DND-41 (cell line): ENCODE data around the gene MKI67.
A peak's percentile ranks its signal among the peaks of the same experiment; 100 is the strongest.

Source experiments
- ATAC-seq: fragments of 200-7000 bp; cut with Tn5 transposase; 3 replicates; pipeline ENCODE4 v1.9.1; 2021; ENCODE audit warnings: low read depth; ENCODE audit not compliant: insufficient read depth
- DNase-seq: peaks from one replicate; pipeline ENCODE4 v3.0.0-alpha.2; 2020
- H2AFZ ChIP-seq: 2 replicates; pipeline ENCODE4 v1.6.0; 2012; ENCODE audit warnings: low read depth, low read length
- H3K27ac ChIP-seq: 2 replicates; pipeline ENCODE4 v1.5.1; 2012; ENCODE audit warnings: low read length, inconsistent platforms
- H3K27me3 ChIP-seq: fragments of 200-600 bp; sonication (generic); 2 replicates; pipeline ENCODE4 v1.6.0; 2012; ENCODE audit warnings: low read length, mild to moderate bottlenecking, inconsistent platforms; ENCODE audit not compliant: insufficient read depth, poor library complexity
- H3K36me3 ChIP-seq: 2 replicates; pipeline ENCODE4 v1.5.1; 2012; ENCODE audit warnings: low read length, inconsistent platforms; ENCODE audit not compliant: insufficient read depth
- H3K4me1 ChIP-seq: 2 replicates; pipeline ENCODE4 v1.5.1; 2012; ENCODE audit warnings: mild to moderate bottlenecking, low read length; ENCODE audit not compliant: insufficient read depth
- H3K4me2 ChIP-seq: 2 replicates; pipeline ENCODE4 v1.6.0; 2012; ENCODE audit warnings: mild to moderate bottlenecking, moderate library complexity, low read length, inconsistent platforms; ENCODE audit not compliant: insufficient read depth
- H3K4me3 ChIP-seq, 2 experiments: fragments of 200-600 bp in 1 of 2; shearing (Covaris generic) in 1 of 2; 2 replicates each; pipeline ENCODE4 v1.5.1; 2012 to 2016; ENCODE audit warnings: inconsistent platforms in 2 of 2, low read length in 2 of 2, mild to moderate bottlenecking in 2 of 2, low read depth in 1 of 2, moderate library complexity in 1 of 2
- H3K79me2 ChIP-seq: 2 replicates; pipeline ENCODE4 v1.6.0; 2012; ENCODE audit warnings: low read length, inconsistent platforms; ENCODE audit not compliant: insufficient read depth
- H3K9ac ChIP-seq: 2 replicates; pipeline ENCODE4 v1.6.0; 2012; ENCODE audit warnings: low read depth, mild to moderate bottlenecking, inconsistent platforms, low read length, moderate library complexity
- H3K9me3 ChIP-seq: 2 replicates; pipeline ENCODE4 v1.5.1; 2012; ENCODE audit warnings: low read length, moderate library complexity, mild to moderate bottlenecking, inconsistent platforms; ENCODE audit not compliant: insufficient read depth, severe bottlenecking
- H4K20me1 ChIP-seq: 2 replicates; pipeline ENCODE4 v1.6.0; 2012; ENCODE audit warnings: low read length; ENCODE audit not compliant: insufficient read depth
- EZH2 ChIP-seq: IDR thresholded peaks from 3 replicates; pipeline ENCODE4 v1.6.1; 2012; ENCODE audit warnings: borderline replicate concordance, low read depth, mild to moderate bottlenecking, moderate library complexity, low read length, inconsistent platforms; ENCODE audit not compliant: severe bottlenecking
- TF ChIP-seq, protein P1 (sequence below): IDR thresholded peaks from 2 replicates; pipeline ENCODE4 v1.5.1; 2012; ENCODE audit warnings: borderline replicate concordance, low read length, moderate library complexity, mild to moderate bottlenecking; ENCODE audit not compliant: poor library complexity, severe bottlenecking; ENCODE audit errors: extremely low read depth

Gene MKI67

DNA sequence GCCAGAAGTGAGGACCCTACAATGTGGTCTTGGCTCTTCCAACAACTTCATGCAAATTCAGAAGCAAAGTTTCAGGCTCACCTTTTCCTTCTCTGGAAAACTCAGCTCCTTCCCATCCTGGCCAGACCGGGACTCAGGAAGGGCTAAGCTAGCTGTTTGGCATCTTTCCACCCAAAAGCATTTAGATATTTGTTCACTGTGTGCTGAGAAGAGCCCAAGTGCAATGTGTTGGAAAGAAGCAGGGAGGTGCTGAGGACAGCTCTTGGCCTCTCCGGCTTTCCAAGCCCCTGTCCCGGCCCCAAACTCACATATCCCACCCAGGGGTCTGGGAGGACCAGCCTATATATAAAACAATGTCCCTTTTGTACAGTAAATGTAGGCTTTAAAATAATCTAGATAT is 44.5 kb downstream of the MKI67 start:
- ATAC-seq = no peak
- Histone ChIP-seq H3K4me3 (no peak overlapping the region), H3K4me2 (no peak overlapping the region), H2AFZ (no peak overlapping the region), H3K9me3 (no peaks in the 10 kb centered on the region), H4K20me1 (no peaks in the 10 kb centered on the region), H3K27me3 (no peaks in the 10 kb centered on the region), H3K9ac (no peak overlapping the region), H3K4me1 (no peaks in the 10 kb centered on the region), H3K27ac (no peak overlapping the region), H3K79me2 (no peaks in the 10 kb centered on the region), H3K36me3 (peaks cover 30% of the 10 kb centered on the region)
- DNase-seq = no peak
- TF ChIP-seq, protein P1, sequence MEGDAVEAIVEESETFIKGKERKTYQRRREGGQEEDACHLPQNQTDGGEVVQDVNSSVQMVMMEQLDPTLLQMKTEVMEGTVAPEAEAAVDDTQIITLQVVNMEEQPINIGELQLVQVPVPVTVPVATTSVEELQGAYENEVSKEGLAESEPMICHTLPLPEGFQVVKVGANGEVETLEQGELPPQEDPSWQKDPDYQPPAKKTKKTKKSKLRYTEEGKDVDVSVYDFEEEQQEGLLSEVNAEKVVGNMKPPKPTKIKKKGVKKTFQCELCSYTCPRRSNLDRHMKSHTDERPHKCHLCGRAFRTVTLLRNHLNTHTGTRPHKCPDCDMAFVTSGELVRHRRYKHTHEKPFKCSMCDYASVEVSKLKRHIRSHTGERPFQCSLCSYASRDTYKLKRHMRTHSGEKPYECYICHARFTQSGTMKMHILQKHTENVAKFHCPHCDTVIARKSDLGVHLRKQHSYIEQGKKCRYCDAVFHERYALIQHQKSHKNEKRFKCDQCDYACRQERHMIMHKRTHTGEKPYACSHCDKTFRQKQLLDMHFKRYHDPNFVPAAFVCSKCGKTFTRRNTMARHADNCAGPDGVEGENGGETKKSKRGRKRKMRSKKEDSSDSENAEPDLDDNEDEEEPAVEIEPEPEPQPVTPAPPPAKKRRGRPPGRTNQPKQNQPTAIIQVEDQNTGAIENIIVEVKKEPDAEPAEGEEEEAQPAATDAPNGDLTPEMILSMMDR = no peak
- TF ChIP-seq EZH2 = no peak

DNA sequence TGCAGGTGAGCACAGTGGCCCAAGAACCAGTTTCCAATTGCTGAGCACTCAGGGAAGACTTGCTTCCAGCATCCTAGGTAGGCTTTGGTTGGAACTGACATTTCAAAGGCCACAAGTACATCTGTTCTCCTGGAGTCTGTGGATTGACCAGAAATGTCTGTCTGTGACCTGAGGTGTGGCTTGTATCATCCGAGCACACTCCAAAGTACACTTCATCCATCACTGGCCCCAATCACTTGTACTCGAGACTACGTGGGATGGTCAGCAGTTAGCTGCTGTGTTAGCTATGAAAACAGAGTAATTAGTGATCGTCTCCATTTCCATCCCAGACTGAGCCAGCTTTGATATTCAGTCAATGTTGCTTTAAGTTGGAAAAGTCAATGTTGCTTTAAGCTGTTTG is 45.0 kb downstream of the MKI67 start:
- H3K9ac ChIP-seq = no peak overlapping the region
- ATAC-seq (no peak), DNase-seq (no peak)
- no peaks in the 10 kb centered on the region for H3K4me1 ChIP-seq
- H2AFZ ChIP-seq = no peak overlapping the region
- H3K4me3 ChIP-seq = no peak overlapping the region
- TF ChIP-seq, protein P1 = no peak
- TF ChIP-seq EZH2 = no peak
- no peaks in the 10 kb centered on the region for H3K79me2 ChIP-seq
- no peaks in the 10 kb centered on the region for H3K27me3 ChIP-seq
- no peaks in the 10 kb centered on the region for H3K9me3 ChIP-seq
- no peak overlapping the region for H3K27ac ChIP-seq
- H4K20me1 ChIP-seq = no peaks in the 10 kb centered on the region
- peaks cover 33% of the 10 kb centered on the region for H3K36me3 ChIP-seq
- no peak overlapping the region for H3K4me2 ChIP-seq

DNA sequence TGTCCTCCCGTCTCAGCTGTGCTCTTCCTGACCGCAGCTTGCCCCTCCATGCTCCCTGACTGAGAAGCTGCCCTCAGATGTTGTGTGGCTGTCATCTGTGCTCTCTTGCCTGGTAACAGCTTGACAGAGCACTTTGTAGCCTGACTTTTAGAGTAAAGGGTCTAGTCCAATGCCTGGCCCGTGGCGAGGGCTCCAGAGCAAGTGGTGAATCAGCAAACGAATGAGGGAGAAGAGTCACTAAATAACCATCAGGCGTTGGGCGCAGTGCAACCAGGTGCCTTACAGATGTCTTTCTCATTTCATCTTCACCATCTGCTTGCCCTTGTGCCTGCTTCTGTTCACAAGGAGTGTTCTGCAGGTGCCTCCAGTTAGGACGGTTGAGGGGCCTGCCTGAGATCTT is 45.6 kb downstream of the MKI67 start:
- H3K9me3 ChIP-seq = no peaks in the 10 kb centered on the region
- H3K4me1 ChIP-seq = no peaks in the 10 kb centered on the region
- TF ChIP-seq EZH2 = no peak
- TF ChIP-seq, protein P1 = no peak
- no peak overlapping the region for H3K9ac ChIP-seq
- H4K20me1 ChIP-seq = no peaks in the 10 kb centered on the region
- no peak overlapping the region for H3K27ac ChIP-seq
- no peaks in the 10 kb centered on the region for H3K27me3 ChIP-seq
- ATAC-seq = no peak
- no peak overlapping the region for H2AFZ ChIP-seq
- peaks cover 33% of the 10 kb centered on the region for H3K36me3 ChIP-seq
- peak; percentile 2 for DNase-seq
- H3K4me3 ChIP-seq = no peak overlapping the region
- no peak overlapping the region for H3K4me2 ChIP-seq
- no peaks in the 10 kb centered on the region for H3K79me2 ChIP-seq

DNA sequence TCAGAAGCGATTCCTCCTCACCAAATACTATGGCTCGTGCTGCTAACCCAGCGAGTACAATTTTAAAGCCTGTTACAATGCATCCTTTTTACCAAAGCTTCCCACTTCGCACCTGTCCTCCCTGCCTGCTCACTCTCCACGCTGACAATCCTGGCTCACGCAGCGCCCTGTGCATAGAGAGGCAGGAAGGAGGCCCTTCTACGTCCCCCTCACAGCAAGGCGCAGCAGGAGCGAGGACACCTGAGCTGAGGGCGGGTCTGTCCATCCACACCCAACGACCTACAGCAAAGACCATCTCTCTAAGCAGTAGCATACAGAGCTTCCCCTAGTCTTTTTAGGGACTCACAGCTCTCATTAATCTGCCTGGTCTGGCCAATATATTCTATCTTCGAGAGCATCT is 46.0 kb downstream of the MKI67 start:
- Histone ChIP-seq H4K20me1 (no peaks in the 10 kb centered on the region), H3K36me3 (peaks cover 33% of the 10 kb centered on the region), H3K27ac (no peak overlapping the region), H3K9ac (no peak overlapping the region), H3K4me1 (no peaks in the 10 kb centered on the region), H3K27me3 (no peaks in the 10 kb centered on the region), H3K9me3 (no peaks in the 10 kb centered on the region), H3K4me2 (no peak overlapping the region), H3K4me3 (no peak overlapping the region), H3K79me2 (no peaks in the 10 kb centered on the region), H2AFZ (no peak overlapping the region)
- TF ChIP-seq, protein P1 = no peak
- TF ChIP-seq EZH2 = no peak
- DNase-seq = no peak
- no peak for ATAC-seq
